Neural cell (in vitro differentiated cells): Measurements from ENCODE around the gene ABHD4. TPM values are rescaled to one million over a fixed set of nuclear protein-coding genes. Genes with fewer than 3 reads are reported as not detected.

Experiments
- H2AFZ ChIP-seq: fragments of 200-600, 300-800 bp; sonication (generic), shearing (Covaris generic); 2 replicates; pipeline ENCODE4 v1.6.0; 2014; ENCODE audit warnings: low read depth, mild to moderate bottlenecking, antibody characterized with exemption, low read length, moderate library complexity
- H3F3A ChIP-seq: fragments of 200-600 bp; shearing (Covaris generic); 2 replicates; pipeline ENCODE4 v1.6.1; 2016; ENCODE audit warnings: mild to moderate bottlenecking, moderate library complexity, mixed read lengths, antibody characterized with exemption, low read length; ENCODE audit not compliant: insufficient read depth, poor library complexity, severe bottlenecking
- H3K27ac ChIP-seq: fragments of 200-600, 300-800 bp; sonication (generic), shearing (Covaris generic); 2 replicates; pipeline ENCODE4 v1.5.1; 2014; ENCODE audit warnings: mild to moderate bottlenecking, low read length, moderate library complexity
- H3K27me3 ChIP-seq: fragments of 300-800, 200-600 bp; sonication (generic), shearing (Covaris generic); 2 replicates; pipeline ENCODE4 v1.6.0; 2014; ENCODE audit warnings: mild to moderate bottlenecking, low read depth, low read length, moderate library complexity; ENCODE audit not compliant: insufficient read depth
- H3K36me3 ChIP-seq: fragments of 300-800, 200-600 bp; sonication (generic), shearing (Covaris generic); 2 replicates; pipeline ENCODE4 v1.5.1; 2014; ENCODE audit warnings: mild to moderate bottlenecking, antibody characterized with exemption, low read length, moderate library complexity; ENCODE audit not compliant: insufficient read depth
- H3K4me2 ChIP-seq: fragments of 300-800, 200-600 bp; sonication (generic), shearing (Covaris generic); 2 replicates; pipeline ENCODE4 v1.6.0; 2014; ENCODE audit warnings: mild to moderate bottlenecking, low read length
- H3K4me3 ChIP-seq: fragments of 300-800, 200-600 bp; sonication (generic), shearing (Covaris generic); 2 replicates; pipeline ENCODE4 v1.5.1; 2014; ENCODE audit warnings: mild to moderate bottlenecking, low read length, moderate library complexity
- H3K79me2 ChIP-seq: fragments of 200-600 bp; shearing (Covaris generic); replicated peaks from 2 replicates; pipeline ENCODE4 v1.6.0; 2014; ENCODE audit warnings: mild to moderate bottlenecking, low read length, moderate library complexity; ENCODE audit not compliant: insufficient read depth
- H3K9ac ChIP-seq: fragments of 300-800, 200-600 bp; sonication (generic), shearing (Covaris generic); 2 replicates; pipeline ENCODE4 v1.6.1; 2016; ENCODE audit warnings: mild to moderate bottlenecking, low read length, mixed read lengths
- H3K9me2 ChIP-seq: fragments of 200-600 bp; shearing (Covaris generic); 2 replicates; pipeline ENCODE4 v1.6.1; 2016; ENCODE audit warnings: mild to moderate bottlenecking, low read length, mixed read lengths; ENCODE audit not compliant: insufficient read depth
- H3K9me3 ChIP-seq: fragments of 200-600, 300-800 bp; sonication (generic), shearing (Covaris generic); 2 replicates; pipeline ENCODE4 v1.6.1; 2016; ENCODE audit warnings: mild to moderate bottlenecking, mixed run types, low read length, moderate library complexity, mixed read lengths
- H4K20me1 ChIP-seq: fragments of 200-600 bp; shearing (Covaris generic); 2 replicates; pipeline ENCODE4 v1.6.1; 2016; ENCODE audit warnings: mild to moderate bottlenecking, mixed run types; ENCODE audit not compliant: insufficient read depth
- CTCF ChIP-seq: fragments of 450-650 bp; IDR thresholded peaks from 2 replicates; pipeline ENCODE4 v1.5.1; 2014; ENCODE audit warnings: antibody characterized with exemption, mild to moderate bottlenecking, moderate library complexity; ENCODE audit not compliant: poor library complexity, severe bottlenecking
- EP300 ChIP-seq: fragments of 450-650 bp; conservative IDR thresholded peaks from 2 replicates; pipeline ENCODE4 v1.6.1; 2014; ENCODE audit warnings: antibody characterized with exemption, mild to moderate bottlenecking, moderate library complexity; ENCODE audit not compliant: poor library complexity, severe bottlenecking
- RAD21 ChIP-seq: fragments of 450-650 bp; conservative IDR thresholded peaks from 2 replicates; pipeline ENCODE4 v1.6.1; 2014; ENCODE audit warnings: antibody characterized with exemption, mild to moderate bottlenecking, moderate library complexity
- SMC3 ChIP-seq: fragments of 450-650 bp; conservative IDR thresholded peaks from 2 replicates; pipeline ENCODE4 v1.6.1; 2014; ENCODE audit warnings: antibody characterized with exemption, mild to moderate bottlenecking, moderate library complexity; ENCODE audit not compliant: poor library complexity
- polyA plus RNA-seq: library from polyadenylated mRNA; depleted of rRNA; stranded (reverse); fragments of >200 nt; gene quantifications from 2 replicates; pipeline ENCODE4 v1.2.3, GENCODE V29; 2014
- TF ChIP-seq, protein P1 (sequence below): IDR thresholded peaks from 2 replicates; pipeline ENCODE4 v1.6.1; 2012; ENCODE audit warnings: borderline replicate concordance

Gene ABHD4
- polyA plus RNA-seq, 1 donor from 2014 or later, result 2.6 TPM

GRCh38 chr14:22650960-22651521, 52.9 kb downstream of the ABHD4 start:
- Histone ChIP-seq H3K9ac (no peak overlapping the region), H2AFZ (no peak overlapping the region), H3K27me3 (no peaks in the 10 kb centered on the region), H3K9me2 (no peaks in the 10 kb centered on the region), H3F3A (no peaks in the 10 kb centered on the region), H3K4me3 (no peak overlapping the region), H3K36me3 (no peaks in the 10 kb centered on the region), H3K4me2 (no peak overlapping the region), H4K20me1 (no peaks in the 10 kb centered on the region), H3K27ac (no peak overlapping the region), H3K9me3 (no peaks in the 10 kb centered on the region), H3K79me2 (no peaks in the 10 kb centered on the region)
- TF ChIP-seq EP300 (no peak), SMC3 (no peak), RAD21 (no peak), CTCF (no peak)
- TF ChIP-seq, protein P1, sequence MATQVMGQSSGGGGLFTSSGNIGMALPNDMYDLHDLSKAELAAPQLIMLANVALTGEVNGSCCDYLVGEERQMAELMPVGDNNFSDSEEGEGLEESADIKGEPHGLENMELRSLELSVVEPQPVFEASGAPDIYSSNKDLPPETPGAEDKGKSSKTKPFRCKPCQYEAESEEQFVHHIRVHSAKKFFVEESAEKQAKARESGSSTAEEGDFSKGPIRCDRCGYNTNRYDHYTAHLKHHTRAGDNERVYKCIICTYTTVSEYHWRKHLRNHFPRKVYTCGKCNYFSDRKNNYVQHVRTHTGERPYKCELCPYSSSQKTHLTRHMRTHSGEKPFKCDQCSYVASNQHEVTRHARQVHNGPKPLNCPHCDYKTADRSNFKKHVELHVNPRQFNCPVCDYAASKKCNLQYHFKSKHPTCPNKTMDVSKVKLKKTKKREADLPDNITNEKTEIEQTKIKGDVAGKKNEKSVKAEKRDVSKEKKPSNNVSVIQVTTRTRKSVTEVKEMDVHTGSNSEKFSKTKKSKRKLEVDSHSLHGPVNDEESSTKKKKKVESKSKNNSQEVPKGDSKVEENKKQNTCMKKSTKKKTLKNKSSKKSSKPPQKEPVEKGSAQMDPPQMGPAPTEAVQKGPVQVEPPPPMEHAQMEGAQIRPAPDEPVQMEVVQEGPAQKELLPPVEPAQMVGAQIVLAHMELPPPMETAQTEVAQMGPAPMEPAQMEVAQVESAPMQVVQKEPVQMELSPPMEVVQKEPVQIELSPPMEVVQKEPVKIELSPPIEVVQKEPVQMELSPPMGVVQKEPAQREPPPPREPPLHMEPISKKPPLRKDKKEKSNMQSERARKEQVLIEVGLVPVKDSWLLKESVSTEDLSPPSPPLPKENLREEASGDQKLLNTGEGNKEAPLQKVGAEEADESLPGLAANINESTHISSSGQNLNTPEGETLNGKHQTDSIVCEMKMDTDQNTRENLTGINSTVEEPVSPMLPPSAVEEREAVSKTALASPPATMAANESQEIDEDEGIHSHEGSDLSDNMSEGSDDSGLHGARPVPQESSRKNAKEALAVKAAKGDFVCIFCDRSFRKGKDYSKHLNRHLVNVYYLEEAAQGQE, result no peak

GRCh38 chr14:22651586-22651985, 53.5 kb downstream of the ABHD4 start:
- no peak overlapping the region for H3K4me2 ChIP-seq
- H3K36me3 ChIP-seq, result no peaks in the 10 kb centered on the region
- no peak overlapping the region for H2AFZ ChIP-seq
- H3K27ac ChIP-seq, result no peak overlapping the region
- no peak for TF ChIP-seq RAD21
- no peaks in the 10 kb centered on the region for H3K79me2 ChIP-seq
- no peaks in the 10 kb centered on the region for H3F3A ChIP-seq
- no peak overlapping the region for H3K4me3 ChIP-seq
- H4K20me1 ChIP-seq, result no peaks in the 10 kb centered on the region
- H3K27me3 ChIP-seq, result no peaks in the 10 kb centered on the region
- no peaks in the 10 kb centered on the region for H3K9me3 ChIP-seq
- no peaks in the 10 kb centered on the region for H3K9me2 ChIP-seq
- no peak overlapping the region for H3K9ac ChIP-seq

DNA sequence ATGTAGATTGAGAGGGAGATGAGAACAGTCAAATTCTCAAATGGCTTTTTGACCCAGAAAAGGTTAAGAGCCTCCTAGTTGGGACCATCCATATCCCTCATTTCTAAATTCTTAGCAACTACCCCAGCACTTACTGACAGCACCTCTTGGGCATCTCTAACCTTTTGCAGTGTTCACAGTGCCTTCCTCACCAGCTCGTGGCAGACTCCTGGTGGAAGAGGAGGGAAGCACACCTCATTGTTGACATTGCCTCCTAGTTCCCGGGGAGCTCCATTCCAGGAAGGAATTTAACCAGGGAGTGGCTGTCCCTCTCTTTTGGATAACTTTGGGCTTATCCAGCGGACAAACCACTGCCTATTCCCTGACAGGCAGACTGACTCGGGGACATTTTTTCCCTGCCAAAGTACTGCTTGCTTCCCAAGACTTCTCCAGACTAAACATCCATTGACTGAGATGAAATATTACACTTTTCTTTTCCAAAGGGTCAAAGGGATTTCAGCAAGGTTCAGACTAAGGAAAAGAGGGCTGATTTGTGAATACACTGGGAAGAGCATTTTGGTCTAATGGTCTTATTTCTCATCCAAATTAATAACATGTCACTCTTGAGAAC, 55.0 kb downstream of the ABHD4 start:
- Histone ChIP-seq H3F3A (no peaks in the 10 kb centered on the region), H3K4me3 (no peak overlapping the region), H3K4me2 (no peak overlapping the region), H3K9ac (no peak overlapping the region), H3K79me2 (no peaks in the 10 kb centered on the region), H3K36me3 (no peaks in the 10 kb centered on the region), H3K9me2 (no peaks in the 10 kb centered on the region), H3K9me3 (no peaks in the 10 kb centered on the region), H4K20me1 (no peaks in the 10 kb centered on the region), H2AFZ (no peak overlapping the region), H3K27ac (no peak overlapping the region), H3K27me3 (no peaks in the 10 kb centered on the region)
- TF ChIP-seq, protein P1, result no peak
- peak; percentile 38 for TF ChIP-seq SMC3
- peak; percentile 35 for TF ChIP-seq RAD21
- peak; percentile 39 for TF ChIP-seq CTCF
- no peak for TF ChIP-seq EP300
